Liver (tissue), 9 donors: Measurements from ENCODE around the gene MAST2. TPM values are rescaled to one million over a fixed set of nuclear protein-coding genes. Genes with fewer than 3 reads are reported as not detected.

Experiments used
- DNase-seq: peaks from one replicate; pipeline ENCODE4 v3.0.0-alpha.2; 2017; ENCODE audit warnings: low spot score
- H3K27ac ChIP-seq, 2 donors: one replicate each; pipeline ENCODE4 v1.7.0; 2013; ENCODE audit warnings: inconsistent platforms in 2 of 2, low read length in 2 of 2, control low read depth in 1 of 2, low read depth in 1 of 2, mild to moderate bottlenecking in 1 of 2
- H3K27me3 ChIP-seq, 4 donors: one replicate each; pipeline versions ENCODE4 v1.6.1 to v1.7.0; 2013; ENCODE audit warnings: low read length in 3 of 4, inconsistent platforms in 1 of 4, mild to moderate bottlenecking in 1 of 4, moderate library complexity in 1 of 4; ENCODE audit not compliant: control insufficient read depth in 4 of 4, insufficient read depth in 4 of 4
- H3K36me3 ChIP-seq, 4 donors: one replicate each; pipeline versions ENCODE4 v1.6.1 to v1.7.0; 2013; ENCODE audit warnings: low read length in 3 of 4, mild to moderate bottlenecking in 3 of 4, low read depth in 1 of 4, moderate library complexity in 1 of 4; ENCODE audit not compliant: control insufficient read depth in 4 of 4, insufficient read depth in 3 of 4
- H3K4me1 ChIP-seq, 4 donors: one replicate each; pipeline versions ENCODE4 v1.6.1 to v1.7.0; 2013; ENCODE audit warnings: low read length in 3 of 4, mild to moderate bottlenecking in 3 of 4, moderate library complexity in 1 of 4; ENCODE audit not compliant: control insufficient read depth in 4 of 4, insufficient read depth in 4 of 4
- H3K4me3 ChIP-seq, 3 donors: one replicate each; pipeline versions ENCODE4 v1.6.1 to v1.7.0; 2013; ENCODE audit warnings: low read length in 3 of 3, control low read depth in 1 of 3, low read depth in 1 of 3, mild to moderate bottlenecking in 1 of 3
- H3K9ac ChIP-seq, 2 donors: one replicate each; pipeline ENCODE4 v1.7.0; 2013; ENCODE audit warnings: low read length in 2 of 2, mild to moderate bottlenecking in 2 of 2, moderate library complexity in 2 of 2, control low read depth in 1 of 2, low read depth in 1 of 2
- H3K9me3 ChIP-seq, 4 donors: one replicate each; pipeline versions ENCODE4 v1.6.1 to v1.7.0; 2013; ENCODE audit warnings: low read length in 3 of 4; ENCODE audit not compliant: control insufficient read depth in 4 of 4
- ATF3 ChIP-seq: IDR thresholded peaks from 2 replicates; pipeline ENCODE4 v1.6.1; 2016; ENCODE audit warnings: antibody characterized with exemption
- EGR1 ChIP-seq, 2 donors: IDR thresholded peaks; 2 replicates each; pipeline ENCODE4 v1.6.1; 2016 to 2018; ENCODE audit warnings: antibody characterized with exemption in 2 of 2, low read depth in 2 of 2
- FOXA1 ChIP-seq: IDR thresholded peaks from 2 replicates; pipeline ENCODE4 v1.6.1; 2016; ENCODE audit warnings: antibody characterized with exemption
- FOXA2 ChIP-seq: IDR thresholded peaks from 2 replicates; pipeline ENCODE4 v1.6.1; 2016; ENCODE audit warnings: antibody characterized with exemption
- GABPA ChIP-seq, 2 donors: IDR thresholded peaks in 1 of 2; conservative IDR thresholded peaks in 1 of 2; 2 replicates each; pipeline ENCODE4 v1.6.1; 2016; ENCODE audit warnings: antibody characterized with exemption in 2 of 2, mild to moderate bottlenecking in 1 of 2, moderate library complexity in 1 of 2
- HNF4A ChIP-seq, 2 donors: conservative IDR thresholded peaks; 2 replicates each; pipeline ENCODE4 v1.6.1; 2016; ENCODE audit warnings: antibody characterized with exemption in 2 of 2, mild to moderate bottlenecking in 2 of 2
- HNF4G ChIP-seq: IDR thresholded peaks from 2 replicates; pipeline ENCODE4 v1.6.1; 2016; ENCODE audit warnings: antibody characterized with exemption
- JUND ChIP-seq, 2 donors: IDR thresholded peaks; 2 replicates each; pipeline ENCODE4 v1.6.1; 2016; ENCODE audit warnings: antibody characterized with exemption in 2 of 2
- MAX ChIP-seq: IDR thresholded peaks from 2 replicates; pipeline ENCODE4 v1.6.1; 2016; ENCODE audit warnings: antibody characterized with exemption
- NR2F2 ChIP-seq: IDR thresholded peaks from 2 replicates; pipeline ENCODE4 v1.6.1; 2016; ENCODE audit warnings: antibody characterized with exemption
- RAD21 ChIP-seq, 2 donors: IDR thresholded peaks; 2 replicates each; pipeline ENCODE4 v1.6.1; 2016; ENCODE audit warnings: antibody characterized with exemption in 2 of 2, mild to moderate bottlenecking in 2 of 2
- REST ChIP-seq: IDR thresholded peaks from 2 replicates; pipeline ENCODE4 v1.6.1; 2016; ENCODE audit warnings: antibody characterized with exemption, mild to moderate bottlenecking
- RXRA ChIP-seq, 2 donors: IDR thresholded peaks; 2 replicates each; pipeline ENCODE4 v1.6.1; 2017 to 2018; ENCODE audit warnings: antibody characterized with exemption in 2 of 2, mild to moderate bottlenecking in 1 of 2
- SP1 ChIP-seq: IDR thresholded peaks from 2 replicates; pipeline ENCODE4 v1.6.1; 2018; ENCODE audit warnings: antibody characterized with exemption, mild to moderate bottlenecking
- YY1 ChIP-seq: IDR thresholded peaks from 2 replicates; pipeline ENCODE4 v1.6.1; 2016; ENCODE audit warnings: antibody characterized with exemption, mild to moderate bottlenecking
- ZBTB33 ChIP-seq: IDR thresholded peaks from 2 replicates; pipeline ENCODE4 v1.6.1; 2016; ENCODE audit warnings: antibody characterized with exemption
- polyA plus RNA-seq, 2 donors: library from polyadenylated mRNA; stranded (reverse) in 1 of 2; unstranded in 1 of 2; fragments of 200-250 nt in 1 of 2; fragments of >200 nt in 1 of 2; fragmentation: Nextera tagmentation in 1 of 2; extraction: Ambion mirVana in 1 of 2; gene quantifications; one replicate each; pipeline versions ENCODE4 v1.2.1 to v1.2.3, GENCODE V29; 2013 to 2015
- total RNA-seq, 2 donors: library from RNA; depleted of rRNA; stranded (reverse); fragments of >200 nt; gene quantifications; one replicate each; pipeline ENCODE4 v1.2.3, GENCODE V29; 2014
- TF ChIP-seq, protein P1 (sequence below): fragments of 150-350 bp; IDR thresholded peaks from 2 replicates; pipeline ENCODE4 v1.5.1; 2017; ENCODE audit warnings: improper control_type of control experiment, low read depth, low read length; ENCODE audit not compliant: missing input control
- donor health status: healthy.
- donor health status: healthy.
- donor health status: healthy.
- donor health status: healthy.
- donor health status: healthy.

MAST2 gene
- total and polyA plus RNA-seq, 4 donors = 4.8 to 9.6 (median 5.7) TPM

DNA sequence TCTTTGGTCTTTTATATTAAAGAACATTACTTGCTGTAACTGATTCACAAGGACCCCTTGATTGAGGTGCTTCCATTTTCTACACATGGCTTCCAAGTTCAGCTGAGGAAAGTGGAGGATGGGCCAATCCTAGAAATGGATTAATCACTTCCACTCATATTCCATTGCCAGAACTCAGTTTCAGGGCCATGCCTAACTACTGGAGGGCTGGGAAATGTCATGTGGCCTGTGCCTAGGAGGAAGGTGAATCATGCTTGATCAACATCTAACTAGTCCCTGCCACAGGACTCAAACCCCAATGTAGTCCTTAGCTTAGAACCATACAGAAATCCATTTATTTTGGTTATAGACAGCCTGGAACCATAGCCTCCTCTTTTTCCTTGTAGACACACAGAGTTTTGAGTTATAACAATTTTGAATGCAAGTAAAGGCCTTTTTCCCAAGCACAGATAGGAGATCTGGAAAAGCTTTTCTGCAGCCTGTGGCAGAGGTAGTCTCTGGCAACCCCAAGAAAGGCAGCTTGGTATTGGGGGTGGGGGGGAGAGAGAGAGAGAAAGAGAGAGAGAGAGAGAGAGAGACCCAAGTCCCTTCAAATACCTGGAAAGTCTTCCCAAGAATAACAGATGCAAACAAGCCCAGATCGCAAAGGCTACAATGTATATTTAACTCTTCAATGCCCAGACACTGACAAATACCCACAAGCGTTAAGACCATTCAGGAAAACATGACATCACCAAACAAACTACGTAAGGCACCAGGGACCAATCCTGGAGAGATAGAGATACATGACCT, 12.5 kb downstream of the MAST2 start (continued):
- no peak for TF ChIP-seq RAD21 (IDR thresholded peaks at IDR 0.05)
- TF ChIP-seq RXRA (IDR thresholded peaks at IDR 0.05) = no peak

- Histone ChIP-seq H3K27me3 (no peaks in the 10 kb centered on the region), H3K36me3 (peaks cover 0 to 3% (median 0%) of the 10 kb centered on the region in 4 donors), H3K4me1 (no peaks in the 10 kb centered on the region), H3K9me3 (no peaks in the 10 kb centered on the region), H3K4me3 (no peak overlapping the region), H3K9ac (no peak overlapping the region), H3K27ac (no peak overlapping the region)
- DNase-seq = no peak
- no peak for TF ChIP-seq RAD21 (IDR thresholded peaks at IDR 0.05)
- no peak for TF ChIP-seq ZBTB33
- no peak for TF ChIP-seq NR2F2
- no peak for TF ChIP-seq GABPA (IDR thresholded peaks at IDR 0.05 in 1 of 2, conservative IDR thresholded peaks at IDR 0.05 in 1 of 2)
- no peak for TF ChIP-seq ATF3
- TF ChIP-seq, protein P1, sequence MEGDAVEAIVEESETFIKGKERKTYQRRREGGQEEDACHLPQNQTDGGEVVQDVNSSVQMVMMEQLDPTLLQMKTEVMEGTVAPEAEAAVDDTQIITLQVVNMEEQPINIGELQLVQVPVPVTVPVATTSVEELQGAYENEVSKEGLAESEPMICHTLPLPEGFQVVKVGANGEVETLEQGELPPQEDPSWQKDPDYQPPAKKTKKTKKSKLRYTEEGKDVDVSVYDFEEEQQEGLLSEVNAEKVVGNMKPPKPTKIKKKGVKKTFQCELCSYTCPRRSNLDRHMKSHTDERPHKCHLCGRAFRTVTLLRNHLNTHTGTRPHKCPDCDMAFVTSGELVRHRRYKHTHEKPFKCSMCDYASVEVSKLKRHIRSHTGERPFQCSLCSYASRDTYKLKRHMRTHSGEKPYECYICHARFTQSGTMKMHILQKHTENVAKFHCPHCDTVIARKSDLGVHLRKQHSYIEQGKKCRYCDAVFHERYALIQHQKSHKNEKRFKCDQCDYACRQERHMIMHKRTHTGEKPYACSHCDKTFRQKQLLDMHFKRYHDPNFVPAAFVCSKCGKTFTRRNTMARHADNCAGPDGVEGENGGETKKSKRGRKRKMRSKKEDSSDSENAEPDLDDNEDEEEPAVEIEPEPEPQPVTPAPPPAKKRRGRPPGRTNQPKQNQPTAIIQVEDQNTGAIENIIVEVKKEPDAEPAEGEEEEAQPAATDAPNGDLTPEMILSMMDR = no peak
- TF ChIP-seq RXRA (IDR thresholded peaks at IDR 0.05) = no peak
- TF ChIP-seq JUND (IDR thresholded peaks at IDR 0.05) = no peak
- TF ChIP-seq REST = no peak
- TF ChIP-seq MAX = no peak
- TF ChIP-seq FOXA1 = no peak
- TF ChIP-seq HNF4A (conservative IDR thresholded peaks at IDR 0.05) = no peak
- no peak for TF ChIP-seq SP1
- no peak for TF ChIP-seq HNF4G
- TF ChIP-seq YY1 = no peak
- TF ChIP-seq EGR1 (IDR thresholded peaks at IDR 0.05; ENCODE audit: low read depth in 2 of 2) = no peak
- TF ChIP-seq FOXA2 = no peak
Observed at GRCh38 chr1:45820173-45820572, 16.8 kb downstream of the MAST2 start.
